ENCODE measurements around the gene CTSE. TPM values are rescaled to one million over a fixed set of nuclear protein-coding genes. Genes with fewer than 3 reads are reported as not detected.

CTSE gene
- total and polyA plus RNA-seq, 9 of the 15 experiments (the other 6 are each of a cell fraction or from before 2014, with no cell fraction given): 0.04 to 0.18 (median 0.09) TPM; not detected in 4

GRCh38 chr1:205976036-205976435, 47.7 kb downstream of the CTSE start:
- H3K9ac ChIP-seq (ENCODE audit: insufficient read depth in 1 of 2, low read depth in 2 of 2, low read length in 2 of 2): no peak overlapping the region
- no peak overlapping the region for H3K27ac ChIP-seq (ENCODE audit: extremely low read depth, low read depth, low read length)
- CTCF ChIA-PET (ENCODE audit: low intra/inter-chr PET ratio): interaction anchor here (0.6 to 5.9 kb wide), 4 partner anchors 32 to 319 kb away, joined by 3 to 114 read pairs (median 13); no protein-coding TSS in a partner anchor
- H3K27me3 ChIP-seq (ENCODE audit: control insufficient read depth in 2 of 2, insufficient read depth in 2 of 2, low read length in 2 of 2): peaks cover 18 to 41% of the 10 kb centered on the region in 2 experiments
- no TSS peak for BruUV-seq (replicated peaks)
- POLR2A ChIA-PET: no interaction called here
- in situ Hi-C loops (cut with MboI) (no loop called here), intact Hi-C loops (cut with micrococcal nuclease) (loop anchor here (2.0 to 5.0 kb wide), 2 partner anchors 317 to 384 kb away; no protein-coding TSS in a partner anchor)
- H4K20me1 ChIP-seq (replicated peaks; ENCODE audit: control insufficient read depth, insufficient read depth, low read length): peaks cover 13% of the 10 kb centered on the region; the same call in 1 of the 2 replicates
- H3K9me1 ChIP-seq (ENCODE audit: control insufficient read depth, insufficient read depth, low read length): no peaks in the 10 kb centered on the region
- ATAC-seq (no peak), FAIRE-seq (no peak), DNase-seq (ENCODE audit: extremely low read depth in 1 of 4, low spot score in 3 of 4) (no peak)
- no peaks in the 10 kb centered on the region for H3K36me3 ChIP-seq (ENCODE audit: control insufficient read depth, insufficient read depth, low read length)
- WGBS (ENCODE audit: insufficient coverage, low coverage, missing lambda C conversion rate): 1% methylated on average over 4 of the region's 4 CpGs
- peaks cover 0 to 4% of the 10 kb centered on the region in 2 experiments; a peak in 1 of 5 replicates for H3K4me1 ChIP-seq (replicated peaks in 1 of 2; ENCODE audit: control insufficient read depth in 2 of 2, insufficient read depth in 2 of 2, low read length in 2 of 2)
- H3K9me3 ChIP-seq (replicated peaks; ENCODE audit: control insufficient read depth, insufficient read depth, low read depth, low read length): no peaks in the 10 kb centered on the region; the same call in 1 of the 2 replicates
- H3K4me2 ChIP-seq (ENCODE audit: insufficient read depth, low read length): no peak overlapping the region
- H2AFZ ChIP-seq (ENCODE audit: low read depth, low read length): no peak overlapping the region
- no peaks in the 10 kb centered on the region for H3K79me2 ChIP-seq (ENCODE audit: control insufficient read depth, insufficient read depth, low read length)
- H3K4me3 ChIP-seq: no peak overlapping the region
- no peak for TF ChIP-seq ARID1B (IDR thresholded peaks at IDR 0.05)
- TF ChIP-seq HDAC6 (IDR thresholded peaks at IDR 0.05; ENCODE audit: low read depth, low read length): no peak
- TF ChIP-seq RBM22 (IDR thresholded peaks at IDR 0.05; ENCODE audit: low read depth, low read length, poor library complexity, severe bottlenecking): no peak
- no peak for TF ChIP-seq IFI16 (CRISPR knock-in tag; IDR thresholded peaks at IDR 0.05)
- TF ChIP-seq ZNF586 (CRISPR knock-in tag; conservative IDR thresholded peaks at IDR 0.05): no peak
- TF ChIP-seq MXD1 (CRISPR knock-in tag; IDR thresholded peaks at IDR 0.05; ENCODE audit: borderline replicate concordance, poor library complexity, severe bottlenecking): no peak
- TF ChIP-seq POLR3G (IDR thresholded peaks at IDR 0.05; ENCODE audit: extremely low read depth, insufficient read length, insufficient replicate concordance): no peak
- no peak for TF ChIP-seq ZNF561 (CRISPR knock-in tag; conservative IDR thresholded peaks at IDR 0.05)
- TF ChIP-seq RAD21 (CRISPR knock-in tag; conservative IDR thresholded peaks at IDR 0.05 in 1 of 2, IDR thresholded peaks at IDR 0.05 in 1 of 2): no peak
- TF ChIP-seq ZNF134 (CRISPR knock-in tag; conservative IDR thresholded peaks at IDR 0.05): no peak
- TF ChIP-seq MBD2 (IDR thresholded peaks at IDR 0.05; ENCODE audit: borderline replicate concordance, low read depth): no peak
